ENCODE measurements around the gene DIRAS1.

DNA sequence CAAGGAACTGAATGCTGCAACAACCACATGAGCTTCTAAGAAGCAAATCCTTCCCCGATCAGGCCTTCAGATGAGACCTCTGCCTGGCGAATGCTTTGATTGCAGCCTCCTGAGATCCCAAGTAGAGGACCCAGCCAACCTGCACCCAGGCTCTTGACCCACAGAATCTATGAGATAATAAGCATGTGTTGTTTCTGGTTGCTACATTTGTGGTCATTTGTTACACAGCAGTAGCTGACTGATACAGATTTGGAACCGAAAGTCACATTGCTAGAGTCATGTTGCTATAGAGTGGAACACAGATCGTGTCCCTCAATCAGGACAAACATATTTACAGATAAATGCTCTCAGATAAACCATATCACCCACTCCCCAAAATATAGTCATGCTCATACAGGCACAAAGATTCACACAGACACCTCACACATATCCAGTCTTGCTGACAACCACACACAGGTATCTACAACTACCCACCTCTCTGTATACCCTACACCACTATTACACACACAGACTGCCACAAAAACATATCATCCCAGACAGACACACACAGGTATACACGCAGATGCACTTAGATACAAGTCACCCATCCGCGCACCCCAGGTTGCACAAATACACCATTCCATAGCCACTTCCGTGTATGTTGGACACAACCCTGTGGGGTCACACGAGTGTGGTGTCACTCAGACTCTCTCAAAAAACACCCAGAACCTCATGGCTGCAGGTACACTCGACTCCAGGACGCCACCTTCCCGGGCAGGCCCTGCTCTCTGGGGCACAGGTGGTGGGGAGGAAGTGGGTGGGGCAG lies 5.5 kb downstream of the DIRAS1 start:
- TF ChIP-seq TCF7L2 (IDR thresholded peaks at IDR 0.05; ENCODE audit: borderline replicate concordance, extremely low read depth, insufficient read depth, insufficient read length), result no peak
- no peak for TF ChIP-seq EZH2 (IDR thresholded peaks at IDR 0.05)
- no peak for TF ChIP-seq POLR2A (IDR thresholded peaks at IDR 0.05; ENCODE audit: borderline replicate concordance, extremely low read depth, insufficient read depth, insufficient read length)
- TF ChIP-seq CTCF (IDR thresholded peaks at IDR 0.05 in 2 of 3, conservative IDR thresholded peaks at IDR 0.05 in 1 of 3; ENCODE audit: borderline replicate concordance in 1 of 3, insufficient read depth in 1 of 3, low read depth in 2 of 3, low read length in 2 of 3), result no peak
- no peak for TF ChIP-seq JUND (IDR thresholded peaks at IDR 0.05)
